GM12875 (cell line): ENCODE data around the gene CDYL2.

Experiments
- H3K4me3 ChIP-seq: one replicate; pipeline ENCODE4 v1.5.1; 2011; ENCODE audit warnings: low read depth, low read length, control low read depth
- CTCF ChIP-seq: IDR thresholded peaks from 2 replicates; pipeline ENCODE4 v1.5.1; 2011; ENCODE audit warnings: low read depth, mild to moderate bottlenecking, control low read depth, inconsistent platforms, low read length, moderate library complexity, borderline replicate concordance; ENCODE audit not compliant: insufficient read depth

The CDYL2 gene

GRCh38 chr16:80615735-80616134, 188.7 kb downstream of the CDYL2 start:
- TF ChIP-seq CTCF = no peak
- no peak overlapping the region for H3K4me3 ChIP-seq

DNA sequence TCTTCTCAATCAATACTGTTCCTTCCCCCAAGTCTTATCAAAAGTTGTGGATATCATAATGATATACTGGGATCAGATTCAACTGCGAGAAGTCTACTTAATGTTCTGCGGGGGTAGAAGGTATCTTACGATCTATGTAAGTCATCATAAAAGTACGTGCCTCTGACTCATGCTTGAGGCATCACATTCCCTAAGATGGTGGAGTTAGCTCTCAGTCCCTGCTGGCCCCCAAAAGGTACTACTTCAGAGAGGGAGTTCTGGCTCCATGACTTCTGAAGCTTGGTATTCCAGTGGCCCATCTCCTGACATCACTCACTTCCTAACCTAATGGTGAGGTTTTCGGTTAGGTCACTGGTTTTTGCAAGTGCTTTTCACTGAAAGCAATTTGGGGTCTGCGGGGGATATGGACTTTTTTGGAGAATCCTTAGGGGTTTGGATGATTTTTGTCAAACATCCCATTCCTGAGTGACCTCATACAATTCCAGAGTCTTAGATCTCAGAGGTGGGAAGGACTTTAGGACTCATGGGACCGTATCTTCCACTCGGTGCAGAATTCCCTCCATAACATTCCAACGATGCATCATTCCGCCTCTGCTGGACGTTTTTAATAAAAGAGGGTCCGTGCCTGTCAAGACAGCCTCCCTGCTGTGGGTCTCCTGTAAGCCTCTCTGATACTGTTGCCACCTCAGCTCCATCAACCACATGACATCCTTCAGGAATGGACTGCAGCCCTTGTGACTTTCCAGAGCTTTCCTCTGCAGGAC, 189.3 kb downstream of the CDYL2 start:
- TF ChIP-seq CTCF = no peak
- H3K4me3 ChIP-seq = no peak overlapping the region

DNA sequence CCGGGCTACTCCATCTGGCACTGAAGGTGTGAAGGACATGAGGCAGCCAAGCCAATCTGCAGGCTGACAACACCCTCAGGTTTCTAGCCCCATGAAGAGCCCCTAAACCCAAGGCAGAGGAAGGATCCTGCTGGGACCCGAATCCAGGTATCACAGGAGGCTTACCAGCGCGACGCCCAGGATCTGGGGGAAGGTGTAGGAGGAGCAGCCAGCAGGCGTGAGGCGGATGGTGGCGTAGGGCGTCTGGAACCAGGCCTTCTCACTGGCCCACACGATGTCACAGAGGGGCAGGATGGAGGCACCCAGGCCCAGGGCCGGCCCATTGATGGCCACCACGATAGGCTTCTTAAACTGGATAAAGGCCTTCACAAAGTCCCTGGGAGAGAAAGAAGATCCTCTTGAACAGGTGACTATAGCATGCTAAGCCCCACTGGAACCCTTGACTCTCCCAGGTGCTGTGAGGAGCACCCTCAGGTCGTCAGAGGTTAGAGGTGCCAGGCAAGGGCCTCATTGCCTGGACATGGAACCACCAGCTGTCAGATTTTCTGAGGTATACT, 191.9 kb downstream of the CDYL2 start:
- no peak overlapping the region for H3K4me3 ChIP-seq
- TF ChIP-seq CTCF = no peak

DNA sequence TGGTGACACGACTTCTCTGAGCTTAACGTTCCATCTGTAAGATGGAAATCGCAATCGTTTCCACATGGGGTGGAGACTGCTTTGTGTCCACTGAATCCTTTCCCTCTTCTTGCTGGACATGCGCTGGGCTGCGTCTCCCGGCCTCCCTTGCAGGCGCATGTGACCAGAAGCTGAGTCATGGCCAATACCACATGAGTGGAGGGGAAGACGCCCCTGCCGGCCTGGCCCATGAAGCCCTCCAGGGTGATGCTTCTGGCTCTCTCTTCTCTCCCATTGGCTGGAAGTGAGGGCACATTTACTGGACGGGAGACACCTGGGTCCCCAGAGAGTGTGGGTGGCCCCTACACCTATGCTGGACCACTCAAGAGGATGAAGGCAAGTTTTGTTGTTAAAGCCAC, 192.5 kb downstream of the CDYL2 start:
- H3K4me3 ChIP-seq = no peak overlapping the region
- no peak for TF ChIP-seq CTCF

DNA sequence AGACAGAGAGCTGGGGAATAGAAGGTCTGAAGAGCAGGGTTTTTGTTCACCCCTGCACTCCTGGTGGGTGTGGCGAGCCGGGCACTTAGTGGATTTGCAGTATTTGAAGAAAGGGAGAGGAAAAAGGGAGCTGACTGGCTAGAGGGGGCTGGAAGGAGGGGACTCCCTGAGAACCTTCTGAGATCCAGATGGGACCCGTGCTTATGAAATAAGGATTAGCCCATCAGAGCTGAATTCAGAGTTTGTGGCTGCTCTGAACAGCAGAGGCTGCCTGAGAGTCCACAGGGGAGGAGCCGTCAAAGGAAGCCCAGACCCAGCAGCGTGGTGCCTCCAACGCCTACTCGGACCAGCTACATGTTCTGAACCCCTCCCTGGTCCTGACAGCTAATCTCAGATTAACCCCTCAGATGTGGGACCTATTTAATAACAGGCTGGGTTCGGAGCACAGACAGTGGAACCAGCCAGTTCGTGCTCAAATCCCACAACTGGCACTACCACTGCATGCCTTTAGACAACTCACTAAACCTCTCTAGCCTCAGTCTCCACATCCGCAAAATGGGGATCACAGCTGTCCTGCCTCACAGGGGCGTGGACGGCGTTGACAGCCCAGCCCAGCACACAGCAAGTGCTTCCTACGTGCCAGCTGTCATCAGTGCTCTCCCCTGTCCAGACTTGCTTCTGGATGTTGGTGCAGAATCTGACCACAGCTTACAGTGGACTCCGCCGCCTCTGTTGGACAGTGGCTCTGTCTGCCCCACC, 193.0 kb downstream of the CDYL2 start:
- no peak for TF ChIP-seq CTCF
- no peak overlapping the region for H3K4me3 ChIP-seq

GRCh38 chr16:80610481-80611156, 193.8 kb downstream of the CDYL2 start:
- no peak overlapping the region for H3K4me3 ChIP-seq
- TF ChIP-seq CTCF = no peak
